K562 treated with DMSO at 1 percent for 12 hours (cell line): ENCODE measurements around the gene HPDL. TPM values are rescaled to one million over a fixed set of nuclear protein-coding genes. Genes with fewer than 3 reads are reported as not detected.

ENCODE experiments used
- total RNA-seq: library from RNA; unstranded; fragments of 300-600 nt; gene quantifications from 2 replicates; pipeline ENCODE4 v1.2.3, GENCODE V29; 2022; ENCODE audit not compliant: insufficient read depth

HPDL gene
- not detected in 2 replicates for total RNA-seq

DNA sequence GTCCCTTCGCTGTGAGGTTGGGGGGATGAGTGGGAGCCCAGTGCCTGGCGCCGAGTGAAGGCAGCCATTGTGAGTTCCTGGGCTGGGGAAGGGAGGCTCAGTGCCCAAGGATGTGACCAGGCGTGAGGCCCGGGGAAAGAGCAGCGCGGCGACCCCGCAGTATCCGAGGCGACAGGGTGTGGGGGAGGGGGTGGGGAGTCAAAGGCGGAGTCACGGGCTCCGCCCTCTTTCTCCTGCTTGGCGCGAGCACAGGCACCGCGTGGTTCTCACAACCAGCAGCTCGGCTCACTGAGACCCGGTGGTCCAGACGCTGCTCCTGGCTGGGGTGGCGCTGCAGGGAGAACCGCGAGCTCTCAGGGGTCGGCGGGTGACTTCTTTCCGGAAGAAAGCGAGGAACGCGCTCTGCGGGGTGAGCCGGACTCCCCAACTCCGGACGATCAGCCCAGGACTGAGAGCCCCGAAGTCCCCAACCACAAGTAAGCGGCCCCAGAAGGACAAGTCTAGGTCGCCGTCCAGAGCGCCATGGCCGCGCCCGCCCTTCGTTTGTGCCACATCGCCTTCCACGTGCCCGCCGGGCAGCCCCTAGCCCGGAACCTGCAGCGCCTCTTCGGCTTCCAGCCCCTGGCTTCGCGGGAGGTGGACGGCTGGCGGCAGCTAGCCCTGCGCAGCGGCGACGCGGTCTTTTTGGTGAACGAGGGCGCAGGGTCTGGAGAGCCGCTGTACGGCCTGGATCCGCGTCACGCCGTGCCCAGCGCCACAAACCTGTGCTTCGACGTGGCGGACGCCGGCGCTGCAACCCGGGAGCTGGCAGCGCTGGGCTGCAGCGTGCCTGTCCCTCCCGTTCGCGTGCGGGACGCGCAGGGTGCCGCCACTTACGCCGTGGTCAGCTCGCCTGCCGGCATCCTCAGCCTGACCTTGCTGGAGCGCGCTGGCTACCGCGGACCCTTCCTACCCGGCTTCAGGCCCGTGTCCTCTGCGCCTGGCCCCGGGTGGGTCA, at the start of gene HPDL:
HPDL (plus strand) TSS at position 269 of the 997 bp plus-strand sequence; CDS start at position 523, 254 bp downstream.

DNA sequence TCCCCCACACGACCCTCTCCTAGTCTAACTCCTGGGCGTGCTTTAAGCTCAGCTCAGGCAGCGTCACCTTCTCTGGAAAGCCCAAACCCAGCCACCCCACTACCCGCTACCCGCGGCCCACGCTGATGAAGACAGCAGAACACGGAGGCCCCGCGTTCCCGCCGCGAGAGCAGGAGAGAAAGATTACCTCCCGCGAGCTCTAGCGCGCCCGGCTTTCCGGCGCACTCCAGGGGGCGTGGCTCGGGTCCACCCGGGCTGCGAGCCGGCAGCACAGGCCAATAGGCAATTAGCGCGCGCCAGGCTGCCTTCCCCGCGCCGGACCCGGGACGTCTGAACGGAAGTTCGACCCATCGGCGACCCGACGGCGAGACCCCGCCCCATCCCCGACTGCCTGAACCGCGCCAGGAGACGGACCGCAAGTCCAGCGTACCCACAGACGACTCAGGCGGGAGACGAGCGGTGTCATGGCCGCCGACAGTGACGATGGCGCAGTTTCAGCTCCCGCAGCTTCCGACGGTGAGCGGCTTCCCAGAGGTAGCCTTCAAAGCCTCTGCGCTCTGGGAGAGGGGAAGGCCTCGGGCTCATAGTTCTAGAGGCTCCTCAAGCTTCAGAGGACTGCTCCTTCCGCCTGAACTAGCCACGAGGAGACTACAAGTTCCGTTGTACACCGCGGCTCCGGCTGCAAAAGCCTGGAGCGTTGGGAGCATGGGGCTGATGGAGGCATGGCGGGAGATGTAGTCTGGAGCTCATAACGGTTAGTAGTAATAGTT, 13.3 kb downstream of the HPDL start, which contains the start of the genes MUTYH and TOE1:
MUTYH (minus strand) TSS at position 652 of the 770 bp plus-strand sequence. CDS start 5,935 bp downstream, outside the sequence.
TOE1 (plus strand) TSS at position 382 of the 770 bp plus-strand sequence; CDS start at position 465, 83 bp downstream.

Other genes with a start within 250 kb of the HPDL start
- gene ZSWIM5, start 120.3 kb upstream of the HPDL start, total RNA-seq = 0.64 and 0.95 TPM in 2 replicates
- 12.2 and 15.7 TPM in 2 replicates for gene TOE1, start 13.3 kb downstream of the HPDL start, total RNA-seq
- 23.1 and 32.2 TPM in 2 replicates for gene MUTYH, start 13.5 kb downstream of the HPDL start, total RNA-seq
- gene TESK2, start 164.3 kb downstream of the HPDL start, total RNA-seq = 8.2 and 14.5 TPM in 2 replicates
- gene CCDC163, start 173.2 kb downstream of the HPDL start, total RNA-seq = 5.7 and 9.9 TPM in 2 replicates
- gene MMACHC, start 173.4 kb downstream of the HPDL start, total RNA-seq = 1.8 and 3.2 TPM in 2 replicates
- gene PRDX1, start 195.0 kb downstream of the HPDL start, total RNA-seq = 681 and 841 TPM in 2 replicates
- 180 and 238 TPM in 2 replicates for gene AKR1A1, start 223.9 kb downstream of the HPDL start, total RNA-seq